SK-N-SH treated with all-trans-retinoic acid at 6 μM for 48 hours (cell line): ENCODE measurements around the gene FOXL1.
"Not testable (repeated sequence)": the region's sequence is repeated elsewhere in the genome, so short reads cannot be mapped to it uniquely, and the experiment has no call there.

Source experiments
- ATAC-seq: fragments of 200-7000 bp; cut with Tn5 transposase; 3 replicates; pipeline ENCODE4 v1.9.1; 2020; ENCODE audit warnings: mild to moderate bottlenecking, moderate library complexity
- ARNTL ChIP-seq: fragments of 450-650 bp; formaldehyde crosslinking; IDR thresholded peaks from 2 replicates; pipeline ENCODE4 v1.5.0; 2020; ENCODE audit warnings: low read depth, mild to moderate bottlenecking, moderate library complexity, borderline replicate concordance
- BACH2 ChIP-seq: fragments of 250-450 bp; sonication (Bioruptor Pico); IDR thresholded peaks from 2 replicates; pipeline ENCODE4 v1.9.0; 2021; ENCODE audit warnings: mild to moderate bottlenecking, borderline replicate concordance
- CREB5 ChIP-seq: fragments of 250-450 bp; sonication (Bioruptor Pico); IDR thresholded peaks from 2 replicates; pipeline ENCODE4 v1.5.1; 2020; ENCODE audit warnings: low read depth, mild to moderate bottlenecking, moderate library complexity
- CSDC2 ChIP-seq: fragments of 250-450 bp; sonication (Bioruptor Pico); IDR thresholded peaks from 2 replicates; pipeline ENCODE4 v1.5.0; 2020; ENCODE audit warnings: mild to moderate bottlenecking, moderate library complexity
- CSRNP3 ChIP-seq: fragments of 250-450 bp; sonication (Bioruptor Pico); IDR thresholded peaks from 2 replicates; pipeline ENCODE4 v1.5.1; 2021; ENCODE audit warnings: mild to moderate bottlenecking, moderate library complexity
- ESRRG ChIP-seq: fragments of 250-450 bp; sonication (Bioruptor Pico); IDR thresholded peaks from 2 replicates; pipeline ENCODE4 v1.6.1; 2021; ENCODE audit warnings: mild to moderate bottlenecking
- ISL1 ChIP-seq: fragments of 250-450 bp; sonication (Bioruptor Pico); IDR thresholded peaks from 2 replicates; pipeline ENCODE4 v2.1.2; 2022; ENCODE audit warnings: mild to moderate bottlenecking, moderate library complexity
- OSR1 ChIP-seq: fragments of 250-450 bp; sonication (Bioruptor Pico); IDR thresholded peaks from 2 replicates; pipeline ENCODE4 v1.8.0; 2022; ENCODE audit warnings: moderate library complexity, mild to moderate bottlenecking, inconsistent platforms
- PATZ1 ChIP-seq: fragments of 250-450 bp; sonication (Bioruptor Pico); IDR thresholded peaks from 2 replicates; pipeline ENCODE4 v1.8.0; 2020; ENCODE audit warnings: mild to moderate bottlenecking, moderate library complexity, borderline replicate concordance
- PPARA ChIP-seq: fragments of 250-450 bp; sonication (Bioruptor Pico); IDR thresholded peaks from 2 replicates; pipeline ENCODE4 v1.5.0; 2020; ENCODE audit warnings: mild to moderate bottlenecking, borderline replicate concordance
- RARB ChIP-seq: fragments of 250-450 bp; sonication (Bioruptor Pico); IDR thresholded peaks from 2 replicates; pipeline ENCODE4 v1.8.0; 2021; ENCODE audit warnings: mild to moderate bottlenecking, moderate library complexity
- SNAI2 ChIP-seq: fragments of 250-450 bp; sonication (Bioruptor Pico); IDR thresholded peaks from 2 replicates; pipeline ENCODE4 v1.5.0; 2020; ENCODE audit warnings: mild to moderate bottlenecking, moderate library complexity
- TOX ChIP-seq: fragments of 250-450 bp; sonication (Bioruptor Pico); IDR thresholded peaks from 2 replicates; pipeline ENCODE4 v1.8.0; 2021; ENCODE audit warnings: mild to moderate bottlenecking, moderate library complexity, borderline replicate concordance
- ZC3H10 ChIP-seq: fragments of 250-450 bp; sonication (Bioruptor Pico); IDR thresholded peaks from 2 replicates; pipeline ENCODE4 v1.5.1; 2021; ENCODE audit warnings: mild to moderate bottlenecking, moderate library complexity
- ZFP30 ChIP-seq: fragments of 450-650 bp; formaldehyde crosslinking; IDR thresholded peaks from 2 replicates; pipeline ENCODE4 v1.5.0; 2022; ENCODE audit warnings: mild to moderate bottlenecking, moderate library complexity
- ZNF8 ChIP-seq: fragments of 450-650 bp; formaldehyde crosslinking; IDR thresholded peaks from 2 replicates; pipeline ENCODE4 v1.5.0; 2020; ENCODE audit warnings: mild to moderate bottlenecking, moderate library complexity
- TF ChIP-seq, protein P1 (sequence below): fragments of 250-450 bp; sonication (Bioruptor Pico); IDR thresholded peaks from 2 replicates; pipeline ENCODE4 v1.5.0; 2020; ENCODE audit warnings: mild to moderate bottlenecking, moderate library complexity

FOXL1 gene

GRCh38 chr16:86585821-86586611 lies 7.7 kb downstream of the FOXL1 start:
- TF ChIP-seq CSDC2 (no peak), ISL1 (CRISPR knock-in tag) (no peak)
- TF ChIP-seq, protein P1, sequence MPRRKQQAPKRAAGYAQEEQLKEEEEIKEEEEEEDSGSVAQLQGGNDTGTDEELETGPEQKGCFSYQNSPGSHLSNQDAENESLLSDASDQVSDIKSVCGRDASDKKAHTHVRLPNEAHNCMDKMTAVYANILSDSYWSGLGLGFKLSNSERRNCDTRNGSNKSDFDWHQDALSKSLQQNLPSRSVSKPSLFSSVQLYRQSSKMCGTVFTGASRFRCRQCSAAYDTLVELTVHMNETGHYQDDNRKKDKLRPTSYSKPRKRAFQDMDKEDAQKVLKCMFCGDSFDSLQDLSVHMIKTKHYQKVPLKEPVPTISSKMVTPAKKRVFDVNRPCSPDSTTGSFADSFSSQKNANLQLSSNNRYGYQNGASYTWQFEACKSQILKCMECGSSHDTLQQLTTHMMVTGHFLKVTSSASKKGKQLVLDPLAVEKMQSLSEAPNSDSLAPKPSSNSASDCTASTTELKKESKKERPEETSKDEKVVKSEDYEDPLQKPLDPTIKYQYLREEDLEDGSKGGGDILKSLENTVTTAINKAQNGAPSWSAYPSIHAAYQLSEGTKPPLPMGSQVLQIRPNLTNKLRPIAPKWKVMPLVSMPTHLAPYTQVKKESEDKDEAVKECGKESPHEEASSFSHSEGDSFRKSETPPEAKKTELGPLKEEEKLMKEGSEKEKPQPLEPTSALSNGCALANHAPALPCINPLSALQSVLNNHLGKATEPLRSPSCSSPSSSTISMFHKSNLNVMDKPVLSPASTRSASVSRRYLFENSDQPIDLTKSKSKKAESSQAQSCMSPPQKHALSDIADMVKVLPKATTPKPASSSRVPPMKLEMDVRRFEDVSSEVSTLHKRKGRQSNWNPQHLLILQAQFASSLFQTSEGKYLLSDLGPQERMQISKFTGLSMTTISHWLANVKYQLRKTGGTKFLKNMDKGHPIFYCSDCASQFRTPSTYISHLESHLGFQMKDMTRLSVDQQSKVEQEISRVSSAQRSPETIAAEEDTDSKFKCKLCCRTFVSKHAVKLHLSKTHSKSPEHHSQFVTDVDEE (CRISPR knock-in tag) = no peak
- ATAC-seq = peak; percentile 48

GRCh38 chr16:86587487-86587886 lies 9.1 kb downstream of the FOXL1 start:
- TF ChIP-seq ARNTL (CRISPR knock-in tag) (no peak), PPARA (CRISPR knock-in tag) (no peak), OSR1 (no peak), ZC3H10 (CRISPR knock-in tag) (no peak), RARB (CRISPR knock-in tag) (no peak), ZNF8 (CRISPR knock-in tag) (no peak), PATZ1 (CRISPR knock-in tag) (no peak), CREB5 (CRISPR knock-in tag) (no peak), CSRNP3 (CRISPR knock-in tag) (no peak), SNAI2 (no peak), BACH2 (no peak)
- ATAC-seq = no peak

GRCh38 chr16:86587955-86588354 lies 9.6 kb downstream of the FOXL1 start:
- ATAC-seq = not testable (repeated sequence)

DNA sequence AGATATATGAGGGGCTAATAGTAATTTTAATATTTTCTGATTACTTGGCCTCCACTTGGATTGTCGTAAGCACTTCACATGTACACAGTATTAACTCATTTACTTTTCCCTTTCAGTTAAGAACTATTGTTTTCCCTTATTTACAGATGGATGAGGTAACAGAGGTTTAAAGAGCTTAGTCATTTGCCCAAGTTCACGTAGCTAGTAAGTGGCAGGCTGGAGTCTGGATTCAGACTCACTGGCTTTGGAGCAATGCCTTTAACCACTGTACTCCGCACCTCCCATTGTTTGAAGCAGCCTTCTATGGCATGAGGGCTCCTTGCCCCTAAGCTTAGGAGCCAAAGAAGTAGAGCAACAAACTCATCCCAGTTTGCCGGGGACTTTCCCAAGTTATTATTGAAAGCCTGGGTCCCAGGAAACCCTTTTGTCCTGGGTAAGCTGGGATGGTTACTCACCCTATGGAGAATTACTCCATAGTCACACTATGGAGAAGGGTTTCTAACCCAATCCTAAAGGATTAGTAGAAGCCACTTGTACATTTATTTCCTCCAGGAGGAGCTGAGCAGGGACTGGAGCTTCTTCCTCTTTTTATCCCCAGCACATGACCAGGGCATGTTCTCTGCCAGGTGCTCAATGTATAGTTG lies 12.3 kb downstream of the FOXL1 start:
- ATAC-seq = peak; percentile 36; the same call in 2 of the 3 replicates
- TF ChIP-seq ZC3H10 (CRISPR knock-in tag) = no peak
- TF ChIP-seq PPARA (CRISPR knock-in tag) = no peak
- no peak for TF ChIP-seq ZFP30 (CRISPR knock-in tag)
- no peak for TF ChIP-seq CREB5 (CRISPR knock-in tag)
- no peak for TF ChIP-seq TOX (CRISPR knock-in tag)
- TF ChIP-seq CSRNP3 (CRISPR knock-in tag) = no peak
- no peak for TF ChIP-seq ISL1 (CRISPR knock-in tag)
- no peak for TF ChIP-seq ESRRG (CRISPR knock-in tag)
- no peak for TF ChIP-seq BACH2
- TF ChIP-seq CSDC2 = no peak
- TF ChIP-seq RARB (CRISPR knock-in tag) = no peak
- TF ChIP-seq PATZ1 (CRISPR knock-in tag) = no peak
- no peak for TF ChIP-seq SNAI2
- TF ChIP-seq, protein P1 (CRISPR knock-in tag) = no peak
